Gastroesophageal sphincter (tissue), 4 donors: ENCODE results near the gene SRPK1. TPM values are rescaled to one million over a fixed set of nuclear protein-coding genes. Genes with fewer than 3 reads are reported as not detected.
"Not testable (repeated sequence)": the region's sequence is repeated elsewhere in the genome, so short reads cannot be mapped to it uniquely, and the experiment has no call there.

Experiments used
- ATAC-seq: fragments of 150-250 bp; one replicate; pipeline ENCODE4 v1.9.1; 2016; ENCODE audit warnings: mild to moderate bottlenecking, moderate library complexity
- H3K27ac ChIP-seq, 4 donors: fragments of 200-600 bp; sonication (generic) in 3 of 4; 1 replicate in 3 of 4; 2 replicates in 1 of 4; pipeline ENCODE4 v1.5.1; 2016 to 2019
- H3K27me3 ChIP-seq: fragments of 200-600 bp; sonication (generic); one replicate; pipeline ENCODE4 v1.5.1; 2019
- H3K36me3 ChIP-seq, 2 donors: fragments of 200-600 bp; sonication (generic); one replicate each; pipeline ENCODE4 v1.5.1; 2019; ENCODE audit warnings: control low read depth in 1 of 2
- H3K4me1 ChIP-seq, 3 donors: fragments of 200-600 bp; sonication (generic); 1 replicate in 2 of 3; 2 replicates in 1 of 3; pipeline ENCODE4 v1.5.1; 2016 to 2019; ENCODE audit warnings: control low read depth in 2 of 3
- H3K4me3 ChIP-seq, 2 donors: fragments of 200-600 bp; sonication (generic); one replicate each; pipeline ENCODE4 v1.5.1; 2019; ENCODE audit warnings: mild to moderate bottlenecking in 1 of 2, moderate library complexity in 1 of 2
- H3K9me3 ChIP-seq, 3 donors: fragments of 200-600 bp; sonication (generic); one replicate each; pipeline ENCODE4 v1.5.1; 2017 to 2019; ENCODE audit warnings: control low read depth in 2 of 3
- EP300 ChIP-seq: sonication (generic); formaldehyde crosslinking; IDR thresholded peaks from one replicate; pipeline ENCODE4 v1.6.1; 2017; ENCODE audit warnings: antibody characterized with exemption, mild to moderate bottlenecking
- POLR2A ChIP-seq, 2 donors: fragments of 450-650 bp; IDR thresholded peaks; one replicate each; pipeline ENCODE4 v1.6.1; 2017; ENCODE audit warnings: antibody characterized with exemption in 2 of 2, mild to moderate bottlenecking in 2 of 2, moderate library complexity in 1 of 2
- POLR2AphosphoS5 ChIP-seq: sonication (generic); formaldehyde crosslinking; IDR thresholded peaks from one replicate; pipeline ENCODE4 v1.6.1; 2017; ENCODE audit warnings: antibody characterized with exemption
- WGBS, 2 donors: methylation state at CpG; one replicate each; pipeline ENCODE4 v1.1.5; 2018; ENCODE audit warnings: low coverage in 1 of 2; 5-methylcytosine and 5-hydroxymethylcytosine counted together
- total RNA-seq, 4 donors: library from RNA; depleted of rRNA; stranded (reverse); fragments of >200 nt; gene quantifications; one replicate each; pipeline ENCODE4 v1.1.0, GENCODE V29; 2016
- TF ChIP-seq, protein P1 (sequence below), 4 experiments: fragments of 200-600 bp in 2 of 4; fragments of 450-650 bp in 2 of 4; sonication (generic) in 1 of 4; IDR thresholded peaks; one replicate each; pipeline ENCODE4 v1.5.1; 2017 to 2019; ENCODE audit warnings: antibody characterized with exemption in 4 of 4, mild to moderate bottlenecking in 2 of 4, moderate library complexity in 2 of 4

The SRPK1 gene
- total RNA-seq, 4 donors from 2014 or later: 32.2 to 45.0 (median 37.4) TPM

DNA sequence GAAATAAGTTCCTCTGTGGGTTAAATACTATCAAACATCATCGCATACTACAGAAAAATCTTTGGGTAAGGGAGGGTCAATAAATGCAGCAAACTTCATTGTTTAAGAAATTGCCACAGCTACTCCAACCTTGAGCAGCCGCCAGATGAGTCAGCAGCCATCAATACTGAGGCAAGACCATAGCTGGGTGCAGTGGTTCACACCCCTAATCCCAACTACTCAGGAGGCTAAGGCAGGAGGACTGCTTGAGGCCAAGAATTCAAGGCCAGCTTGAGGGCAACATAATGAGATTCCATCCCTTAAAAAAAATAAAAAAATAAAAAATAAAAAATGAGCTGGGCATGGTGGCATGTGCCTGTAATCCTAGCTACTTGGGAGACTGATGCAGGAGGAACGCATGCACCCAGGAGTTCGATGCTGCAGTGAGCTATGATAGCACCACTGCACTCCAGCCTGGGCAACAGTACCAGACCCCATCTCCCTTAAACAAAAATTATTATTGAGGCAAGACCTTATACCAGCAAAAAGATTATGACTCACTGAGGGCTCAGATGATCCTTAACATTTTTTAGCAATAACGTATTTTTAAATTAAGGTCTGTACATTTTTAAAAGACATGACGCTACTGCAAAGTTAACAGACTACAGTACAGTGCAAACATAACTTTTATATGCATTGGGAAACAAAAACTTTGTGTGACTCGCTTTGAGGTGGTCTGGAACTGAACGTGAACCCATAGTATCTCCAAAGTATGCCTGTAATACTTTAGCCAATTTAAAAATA is 8.8 kb downstream of the SRPK1 start:
- Histone ChIP-seq H3K27me3 (no peaks in the 10 kb centered on the region), H3K27ac (no peak overlapping the region), H3K36me3 (peaks cover 0 to 48% of the 10 kb centered on the region in 2 donors), H3K4me3 (no peak overlapping the region), H3K9me3 (peaks cover 0 to 6% (median 0%) of the 10 kb centered on the region in 3 donors), H3K4me1 (no peaks in the 10 kb centered on the region)
- no peak for ATAC-seq
- 88 to 96% methylated on average over 8 of the region's 8 CpGs for WGBS, 2 donors
- TF ChIP-seq POLR2A (IDR thresholded peaks at IDR 0.05): no peak
- no peak for TF ChIP-seq POLR2AphosphoS5
- TF ChIP-seq EP300: no peak
- TF ChIP-seq, protein P1, sequence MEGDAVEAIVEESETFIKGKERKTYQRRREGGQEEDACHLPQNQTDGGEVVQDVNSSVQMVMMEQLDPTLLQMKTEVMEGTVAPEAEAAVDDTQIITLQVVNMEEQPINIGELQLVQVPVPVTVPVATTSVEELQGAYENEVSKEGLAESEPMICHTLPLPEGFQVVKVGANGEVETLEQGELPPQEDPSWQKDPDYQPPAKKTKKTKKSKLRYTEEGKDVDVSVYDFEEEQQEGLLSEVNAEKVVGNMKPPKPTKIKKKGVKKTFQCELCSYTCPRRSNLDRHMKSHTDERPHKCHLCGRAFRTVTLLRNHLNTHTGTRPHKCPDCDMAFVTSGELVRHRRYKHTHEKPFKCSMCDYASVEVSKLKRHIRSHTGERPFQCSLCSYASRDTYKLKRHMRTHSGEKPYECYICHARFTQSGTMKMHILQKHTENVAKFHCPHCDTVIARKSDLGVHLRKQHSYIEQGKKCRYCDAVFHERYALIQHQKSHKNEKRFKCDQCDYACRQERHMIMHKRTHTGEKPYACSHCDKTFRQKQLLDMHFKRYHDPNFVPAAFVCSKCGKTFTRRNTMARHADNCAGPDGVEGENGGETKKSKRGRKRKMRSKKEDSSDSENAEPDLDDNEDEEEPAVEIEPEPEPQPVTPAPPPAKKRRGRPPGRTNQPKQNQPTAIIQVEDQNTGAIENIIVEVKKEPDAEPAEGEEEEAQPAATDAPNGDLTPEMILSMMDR (IDR thresholded peaks at IDR 0.05): no peak

DNA sequence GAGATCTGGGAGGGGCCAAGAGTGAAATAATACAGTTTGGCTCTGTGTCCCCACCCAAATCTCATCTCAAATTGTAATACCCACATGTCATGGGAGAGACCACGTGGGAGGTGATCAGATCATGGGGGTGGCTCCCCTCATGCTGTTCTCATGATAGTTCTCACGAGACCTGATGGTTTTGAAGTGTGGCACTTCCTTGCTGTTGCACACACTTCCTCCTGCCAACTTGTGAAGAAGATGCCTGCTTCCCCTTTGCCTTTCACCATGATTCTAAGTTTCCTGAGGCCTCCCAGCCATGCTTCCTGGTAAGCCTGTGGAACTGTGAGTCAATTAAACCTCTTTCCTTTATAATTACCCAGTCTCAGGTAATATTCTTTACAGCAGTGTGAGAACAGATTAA is 11.3 kb downstream of the SRPK1 start:
- H3K36me3 ChIP-seq: peaks cover 0 to 39% of the 10 kb centered on the region in 2 donors
- ATAC-seq, H3K27me3 ChIP-seq, H3K27ac ChIP-seq, H3K9me3 ChIP-seq, H3K4me3 ChIP-seq, H3K4me1 ChIP-seq: not testable (repeated sequence)
- WGBS, 2 donors: 88 to 100% methylated on average over 1 to 2 of the region's 2 CpGs

DNA sequence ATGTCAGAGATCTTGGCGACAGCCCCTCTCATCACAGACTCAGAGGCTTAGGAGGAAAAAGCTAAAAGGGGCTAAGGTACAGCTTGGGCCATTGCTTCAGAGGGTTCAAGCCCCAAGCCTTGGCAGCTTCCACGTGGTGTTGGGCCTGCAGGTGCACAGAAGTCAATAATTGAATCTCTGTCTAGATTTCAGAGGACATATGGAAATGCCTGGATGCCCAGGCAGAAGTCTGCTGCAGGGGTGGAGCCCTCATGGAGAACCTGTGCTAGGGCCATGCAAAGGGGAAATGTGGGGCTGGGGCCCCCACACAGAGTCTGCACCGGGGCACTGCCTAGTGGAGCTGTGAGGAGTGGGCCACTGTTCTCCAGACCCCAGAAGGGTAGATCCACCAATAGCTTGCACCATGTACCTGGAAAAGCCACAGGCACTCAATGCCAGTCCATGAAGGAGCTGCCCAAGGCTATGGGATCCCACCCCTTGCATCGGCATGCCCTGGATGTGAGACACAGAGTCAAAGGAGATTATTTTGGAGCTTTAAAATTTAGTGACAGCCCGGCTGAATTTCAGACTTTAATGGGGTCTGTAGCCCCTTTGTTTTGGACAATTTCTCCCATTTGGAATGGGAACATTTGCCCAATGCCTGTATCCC is 12.0 kb downstream of the SRPK1 start:
- H3K27me3 ChIP-seq, H3K27ac ChIP-seq: not testable (repeated sequence)

DNA sequence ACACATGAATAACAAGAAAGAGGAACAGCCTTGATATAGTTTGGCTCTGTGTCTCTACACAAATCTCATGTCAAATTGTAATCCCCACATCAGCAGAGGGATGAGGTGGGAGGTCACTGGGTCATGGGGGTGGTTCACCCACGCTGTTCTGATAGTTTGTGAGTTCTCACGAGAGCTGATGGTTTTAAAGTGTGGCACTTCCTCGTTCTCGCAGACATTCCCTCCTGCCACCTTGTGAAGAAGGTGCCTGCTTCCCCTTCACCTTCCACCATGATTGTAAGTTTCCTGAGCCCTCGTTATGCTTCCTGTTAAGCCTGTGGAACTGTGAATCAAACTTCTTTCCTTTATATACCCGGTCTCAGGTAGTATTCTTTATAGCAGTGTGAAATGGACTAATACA is 13.1 kb downstream of the SRPK1 start:
- H3K4me3 ChIP-seq: no peak overlapping the region
- H3K27ac ChIP-seq: no peak overlapping the region
- H3K9me3 ChIP-seq: peaks cover 0 to 6% (median 0%) of the 10 kb centered on the region in 3 donors
- no peaks in the 10 kb centered on the region for H3K4me1 ChIP-seq
- no peaks in the 10 kb centered on the region for H3K27me3 ChIP-seq
- 80 to 97% methylated on average over 2 to 6 of the region's 6 CpGs for WGBS, 2 donors
- no peak for TF ChIP-seq POLR2AphosphoS5
- no peak for ATAC-seq
- H3K36me3 ChIP-seq: peaks cover 0 to 42% of the 10 kb centered on the region in 2 donors

More for the DNA sequence above, 12.0 kb downstream of the SRPK1 start:
- not testable (repeated sequence) for H3K4me3 ChIP-seq, H3K9me3 ChIP-seq, ATAC-seq, H3K4me1 ChIP-seq
- WGBS, 2 donors: 76 to 100% methylated on average over 1 to 4 of the region's 5 CpGs
- peaks cover 0 to 42% of the 10 kb centered on the region in 2 donors for H3K36me3 ChIP-seq

DNA sequence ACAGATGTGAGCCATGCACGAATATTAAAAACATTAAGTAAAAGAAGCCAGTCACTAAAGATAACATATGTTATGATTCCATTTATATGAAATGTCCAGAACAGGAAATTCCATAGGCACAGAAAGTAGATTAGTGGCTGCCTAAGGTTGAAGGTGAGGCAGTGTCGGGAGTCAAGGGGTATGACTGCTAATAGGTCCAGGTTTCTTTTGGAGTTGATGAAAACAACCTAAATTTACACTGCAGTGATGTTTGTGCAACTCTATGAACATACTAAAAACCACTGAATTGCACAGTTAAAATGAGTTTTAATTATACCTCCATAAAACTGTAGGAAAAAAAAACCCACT is 14.4 kb downstream of the SRPK1 start:
- H3K36me3 ChIP-seq: peaks cover 0 to 31% of the 10 kb centered on the region in 2 donors
- H3K27me3 ChIP-seq: no peaks in the 10 kb centered on the region
- peaks cover 0 to 6% (median 0%) of the 10 kb centered on the region in 3 donors for H3K9me3 ChIP-seq
- H3K4me3 ChIP-seq: no peak overlapping the region
- no peak for ATAC-seq
- H3K4me1 ChIP-seq: no peaks in the 10 kb centered on the region
- WGBS, 2 donors: 63 to 79% methylated on average over 2 of the region's 2 CpGs
- no peak for TF ChIP-seq POLR2A (IDR thresholded peaks at IDR 0.05)
- TF ChIP-seq EP300: no peak
- no peak for TF ChIP-seq POLR2AphosphoS5
- TF ChIP-seq, protein P1 (IDR thresholded peaks at IDR 0.05): no peak
- no peak overlapping the region for H3K27ac ChIP-seq

DNA sequence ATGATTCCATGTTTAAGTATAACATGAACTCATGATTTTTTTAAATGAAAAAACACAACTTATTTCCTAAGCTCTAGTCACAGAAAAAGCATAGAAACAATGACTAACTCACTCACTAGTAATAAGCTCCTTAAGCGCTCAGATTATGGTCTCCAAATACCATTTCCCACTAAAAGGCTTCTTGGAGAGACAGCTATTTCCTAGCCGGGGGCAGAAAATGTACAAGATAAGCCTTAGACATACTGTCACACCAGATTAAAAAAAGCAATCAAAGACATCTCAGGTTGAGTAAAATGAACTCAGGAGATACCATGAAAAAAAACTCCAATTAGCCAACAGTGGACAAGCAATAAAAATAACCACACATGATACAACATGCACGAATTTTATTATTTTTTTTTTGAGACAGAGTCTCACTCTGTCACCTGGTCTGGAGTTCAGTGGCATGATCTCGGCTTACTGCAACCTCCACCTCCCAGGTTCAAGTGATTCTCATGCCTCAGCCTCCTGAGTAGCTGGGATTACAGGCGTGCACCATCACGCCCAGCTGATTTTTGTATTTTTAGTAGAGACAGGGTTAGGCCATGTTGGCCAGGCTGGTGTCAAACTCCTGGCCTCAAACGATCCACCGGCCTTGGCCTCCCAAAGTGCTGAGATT is 14.9 kb downstream of the SRPK1 start:
- TF ChIP-seq, protein P1 (IDR thresholded peaks at IDR 0.05): no peak
- TF ChIP-seq EP300: no peak
- TF ChIP-seq POLR2AphosphoS5: no peak
- no peak for TF ChIP-seq POLR2A (IDR thresholded peaks at IDR 0.05)
- no peak for ATAC-seq
- H3K36me3 ChIP-seq: peaks cover 0 to 26% of the 10 kb centered on the region in 2 donors
- H3K27me3 ChIP-seq: no peaks in the 10 kb centered on the region
- no peak overlapping the region for H3K27ac ChIP-seq
- 75 to 78% methylated on average over 6 to 8 of the region's 8 CpGs for WGBS, 2 donors
- no peak overlapping the region for H3K4me3 ChIP-seq
- H3K9me3 ChIP-seq: peaks cover 0 to 6% (median 0%) of the 10 kb centered on the region in 3 donors
- H3K4me1 ChIP-seq: no peaks in the 10 kb centered on the region
